HG02759 (cell line): ENCODE measurements around the gene ZBTB7B.

Experiments
- ATAC-seq: cut with Tn5 transposase; IDR thresholded peaks from one replicate; pipeline ENCODE4 v1.9.1; 2021; ENCODE audit warnings: mild to moderate bottlenecking, moderate library complexity; ENCODE audit not compliant: unreplicated experiment

ZBTB7B gene

GRCh38 chr1:155001675-155002463 lies 733 bp upstream of the ZBTB7B start:
- ATAC-seq: peak; percentile 53

GRCh38 chr1:155003227-155003765 lies 694 bp downstream of the ZBTB7B start:
- ATAC-seq: no peak

GRCh38 chr1:155003766-155004351 lies 1.3 kb downstream of the ZBTB7B start:
- no peak for ATAC-seq

- ATAC-seq: no peak
These were observed 1.9 kb downstream of the ZBTB7B start for GRCh38 chr1:155004352-155005075.

- ATAC-seq: no peak
These were observed 2.7 kb downstream of the ZBTB7B start for GRCh38 chr1:155005076-155006011.

- ATAC-seq: no peak
These were observed 4.0 kb downstream of the ZBTB7B start for GRCh38 chr1:155006601-155007101.

- ATAC-seq: no peak
These were observed 4.7 kb downstream of the ZBTB7B start for GRCh38 chr1:155007251-155007828.

- no peak for ATAC-seq
These were observed 5.7 kb downstream of the ZBTB7B start for GRCh38 chr1:155008015-155008941.

GRCh38 chr1:155009221-155009711 lies 6.7 kb downstream of the ZBTB7B start:
- ATAC-seq: no peak

GRCh38 chr1:155009742-155010141 lies 7.1 kb downstream of the ZBTB7B start:
- no peak for ATAC-seq

GRCh38 chr1:155010211-155010918 lies 7.8 kb downstream of the ZBTB7B start:
- no peak for ATAC-seq

GRCh38 chr1:155011004-155011416 lies 8.4 kb downstream of the ZBTB7B start:
- ATAC-seq: no peak

GRCh38 chr1:155011437-155012025 lies 8.9 kb downstream of the ZBTB7B start:
- no peak for ATAC-seq

- no peak for ATAC-seq
These were observed 9.5 kb downstream of the ZBTB7B start for GRCh38 chr1:155012026-155012546.

- ATAC-seq: no peak
These were observed 10.4 kb downstream of the ZBTB7B start for GRCh38 chr1:155012776-155013602.

GRCh38 chr1:155013632-155014031 lies 11.0 kb downstream of the ZBTB7B start:
- ATAC-seq: no peak
